HEK293T (cell line): ENCODE measurements around the gene CCDC182.

Experiments
- CTBP1 ChIP-seq: fragments of 450-650 bp; IDR thresholded peaks from 2 replicates; pipeline ENCODE4 v1.6.1; 2016; ENCODE audit warnings: borderline replicate concordance
- FOXA1 ChIP-seq: fragments of 450-650 bp; IDR thresholded peaks from 2 replicates; pipeline ENCODE4 v1.6.1; 2016; ENCODE audit warnings: mild to moderate bottlenecking
- FOXK2 ChIP-seq: fragments of 450-650 bp; IDR thresholded peaks from 2 replicates; pipeline ENCODE4 v1.6.1; 2016; ENCODE audit warnings: mild to moderate bottlenecking
- SP1 ChIP-seq: fragments of 450-650 bp; IDR thresholded peaks from 2 replicates; pipeline ENCODE4 v1.6.1; 2017
- SUZ12 ChIP-seq: fragments of 450-650 bp; IDR thresholded peaks from 2 replicates; pipeline ENCODE4 v1.6.1; 2016; ENCODE audit warnings: mild to moderate bottlenecking

DNA sequence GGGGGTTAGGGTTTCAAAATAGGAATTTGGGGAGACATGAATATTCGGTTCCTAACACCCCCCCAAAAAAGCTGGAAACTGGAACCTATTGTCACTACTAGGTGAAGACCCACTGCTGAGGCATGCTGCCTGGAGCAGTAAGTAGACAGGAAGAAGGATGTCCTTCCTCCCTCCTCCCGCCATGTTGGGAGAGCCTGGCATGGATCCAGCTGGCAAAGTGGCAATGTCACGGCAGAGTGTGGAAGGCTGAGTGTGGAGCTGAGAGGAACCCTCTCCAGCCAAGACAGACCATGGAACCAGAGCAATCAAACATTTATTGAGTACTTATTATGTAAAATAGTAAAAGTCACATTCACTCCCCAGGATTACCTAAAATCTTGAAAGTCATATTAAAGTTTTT is 49.0 kb downstream of the CCDC182 start:
- no peak for TF ChIP-seq CTBP1
- no peak for TF ChIP-seq FOXA1
- TF ChIP-seq SUZ12, result no peak
- no peak for TF ChIP-seq FOXK2
- TF ChIP-seq SP1, result no peak
